GM12891 (cell line): ENCODE measurements around the gene TP73.

Source experiments
- POLR2AphosphoS5 ChIP-seq: IDR thresholded peaks from 2 replicates; pipeline ENCODE4 v1.6.1; 2011; ENCODE audit warnings: low read depth, low read length, control low read depth
- TAF1 ChIP-seq: IDR thresholded peaks from 2 replicates; pipeline ENCODE4 v1.6.1; 2011; ENCODE audit warnings: low read depth, low read length, control low read depth

DNA sequence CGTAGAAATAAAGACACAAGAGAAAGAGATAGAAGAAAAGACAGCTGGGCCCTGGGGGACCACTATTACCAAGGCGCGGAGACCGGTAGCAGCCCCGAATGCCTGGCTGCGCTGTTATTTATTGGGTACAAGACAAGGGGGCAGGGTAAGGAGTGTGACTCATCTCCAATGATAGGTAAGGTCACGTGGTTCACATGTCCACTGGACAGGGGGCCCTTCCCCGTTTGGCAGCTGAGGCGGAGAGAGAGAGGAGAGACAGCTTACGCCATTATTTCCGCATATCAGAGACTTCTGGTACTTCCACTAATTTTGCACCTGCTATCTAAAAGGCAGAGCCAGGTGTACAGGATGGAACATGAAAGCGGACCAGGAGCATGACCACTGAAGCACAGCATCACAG is 31.6 kb upstream of the TP73 start:
- no peak for TF ChIP-seq POLR2AphosphoS5
- TF ChIP-seq TAF1, result no peak
